Measurements from ENCODE around the gene USP35. TPM values are rescaled to one million over a fixed set of nuclear protein-coding genes. Genes with fewer than 3 reads are reported as not detected.
A peak's percentile ranks its signal among the peaks of the same experiment; 100 is the strongest.

USP35 gene
- polyA plus RNA-seq, 1 experiment, result 6.3 TPM

DNA sequence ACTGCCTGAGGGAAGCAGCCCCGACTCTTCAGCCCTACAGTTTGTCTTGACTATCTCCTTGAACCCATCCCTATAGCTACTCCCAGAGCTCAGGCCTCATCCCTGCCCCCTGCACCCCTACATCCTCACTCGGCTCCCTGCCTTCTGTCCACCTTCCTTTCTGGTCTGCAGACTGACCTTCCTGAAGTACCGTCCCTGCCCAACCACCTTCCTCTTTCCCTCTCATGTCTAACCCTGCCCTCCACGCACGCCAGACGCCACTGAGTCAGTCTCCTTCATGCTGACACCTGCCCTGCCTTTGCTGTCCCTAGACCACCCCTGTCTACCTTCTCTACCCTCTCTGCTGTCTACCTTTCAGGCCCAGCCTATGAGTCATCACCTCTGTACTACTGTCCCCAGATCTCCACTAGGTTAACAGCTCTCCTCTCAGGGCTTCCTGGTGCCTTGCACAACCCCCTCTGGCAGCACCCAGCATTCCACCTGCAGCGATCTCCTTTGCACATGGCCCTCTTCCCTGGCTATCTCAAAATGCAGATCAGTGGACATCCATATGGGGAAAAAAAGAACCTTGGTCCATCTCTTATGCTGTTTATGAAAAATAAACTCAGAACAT is 9.2 kb upstream of the USP35 start:
- TF ChIP-seq, protein P1, sequence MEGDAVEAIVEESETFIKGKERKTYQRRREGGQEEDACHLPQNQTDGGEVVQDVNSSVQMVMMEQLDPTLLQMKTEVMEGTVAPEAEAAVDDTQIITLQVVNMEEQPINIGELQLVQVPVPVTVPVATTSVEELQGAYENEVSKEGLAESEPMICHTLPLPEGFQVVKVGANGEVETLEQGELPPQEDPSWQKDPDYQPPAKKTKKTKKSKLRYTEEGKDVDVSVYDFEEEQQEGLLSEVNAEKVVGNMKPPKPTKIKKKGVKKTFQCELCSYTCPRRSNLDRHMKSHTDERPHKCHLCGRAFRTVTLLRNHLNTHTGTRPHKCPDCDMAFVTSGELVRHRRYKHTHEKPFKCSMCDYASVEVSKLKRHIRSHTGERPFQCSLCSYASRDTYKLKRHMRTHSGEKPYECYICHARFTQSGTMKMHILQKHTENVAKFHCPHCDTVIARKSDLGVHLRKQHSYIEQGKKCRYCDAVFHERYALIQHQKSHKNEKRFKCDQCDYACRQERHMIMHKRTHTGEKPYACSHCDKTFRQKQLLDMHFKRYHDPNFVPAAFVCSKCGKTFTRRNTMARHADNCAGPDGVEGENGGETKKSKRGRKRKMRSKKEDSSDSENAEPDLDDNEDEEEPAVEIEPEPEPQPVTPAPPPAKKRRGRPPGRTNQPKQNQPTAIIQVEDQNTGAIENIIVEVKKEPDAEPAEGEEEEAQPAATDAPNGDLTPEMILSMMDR (IDR thresholded peaks at IDR 0.05; ENCODE audit: insufficient read depth, low read depth, low read length), result no peak
- DNase-seq (ENCODE audit: low read depth), result no peak
- POLR2A ChIA-PET, result no interaction called here
- Histone ChIP-seq H3K36me3 (ENCODE audit: control insufficient read depth, insufficient read depth, low read length) (peaks cover 7% of the 10 kb centered on the region), H3K4me3 (ENCODE audit: low read depth, low read length) (no peak overlapping the region), H3K27me3 (ENCODE audit: control insufficient read depth, insufficient read depth, low read length) (no peaks in the 10 kb centered on the region)
- CTCF ChIA-PET, result no interaction called here

DNA sequence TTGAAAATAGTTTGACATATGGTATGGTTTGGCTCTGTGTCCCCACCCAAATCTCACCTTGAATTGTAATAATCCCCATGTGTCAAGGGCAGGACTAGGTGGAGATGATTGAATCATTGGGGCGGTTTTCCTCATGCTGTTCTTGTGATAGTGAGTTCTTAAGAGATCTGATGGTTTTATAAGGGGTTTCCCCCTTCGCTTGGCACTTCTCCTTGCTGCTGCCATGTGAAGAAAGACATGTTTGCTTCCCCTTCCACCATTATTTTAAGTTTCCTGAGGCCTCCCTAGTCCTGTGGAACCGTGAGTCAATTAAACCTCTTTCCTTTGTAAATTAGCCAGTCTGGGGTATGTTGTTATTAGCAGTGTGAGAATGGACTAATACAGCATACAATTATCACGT is 8.0 kb upstream of the USP35 start:
- ChIA-PET POLR2A (no interaction called here), CTCF (no interaction called here)
- TF ChIP-seq, protein P1 (IDR thresholded peaks at IDR 0.05; ENCODE audit: insufficient read depth, low read depth, low read length), result no peak
- no peak for DNase-seq (ENCODE audit: low read depth)
- Histone ChIP-seq H3K27me3 (ENCODE audit: control insufficient read depth, insufficient read depth, low read length) (no peaks in the 10 kb centered on the region), H3K4me3 (ENCODE audit: low read depth, low read length) (no peak overlapping the region), H3K36me3 (ENCODE audit: control insufficient read depth, insufficient read depth, low read length) (peaks cover 7% of the 10 kb centered on the region)

GRCh38 chr11:78181185-78181584 is 7.5 kb upstream of the USP35 start:
- no peak overlapping the region for H3K4me3 ChIP-seq (ENCODE audit: low read depth, low read length)
- ChIA-PET CTCF (interaction anchor here (0.6 kb wide), 1 partner anchor 93 kb away, joined by 3 read pairs; no protein-coding TSS in a partner anchor), POLR2A (no interaction called here)
- H3K36me3 ChIP-seq (ENCODE audit: control insufficient read depth, insufficient read depth, low read length), result peaks cover 7% of the 10 kb centered on the region
- no peaks in the 10 kb centered on the region for H3K27me3 ChIP-seq (ENCODE audit: control insufficient read depth, insufficient read depth, low read length)
- DNase-seq (ENCODE audit: low read depth), result no peak
- TF ChIP-seq, protein P1 (IDR thresholded peaks at IDR 0.05; ENCODE audit: insufficient read depth, low read depth, low read length), result no peak

- TF ChIP-seq, protein P1 (IDR thresholded peaks at IDR 0.05; ENCODE audit: insufficient read depth, low read depth, low read length), result no peak
- DNase-seq (ENCODE audit: low read depth), result no peak
- Histone ChIP-seq H3K27me3 (ENCODE audit: control insufficient read depth, insufficient read depth, low read length) (no peaks in the 10 kb centered on the region), H3K4me3 (ENCODE audit: low read depth, low read length) (peak overlapping the region; percentile 62), H3K36me3 (ENCODE audit: control insufficient read depth, insufficient read depth, low read length) (peaks cover 1% of the 10 kb centered on the region)
- ChIA-PET POLR2A (no interaction called here), CTCF (interaction anchor here (1.0 to 2.1 kb wide), 2 partner anchors 44 to 140 kb away, joined by 3 to 4 read pairs; no protein-coding TSS in a partner anchor)
Observed at GRCh38 chr11:78187366-78188285, 1.1 kb upstream of the USP35 start.

GRCh38 chr11:78189174-78189724 is 530 bp downstream of the USP35 start:
- ChIA-PET CTCF (interaction anchor here (0.6 to 2.1 kb wide), 2 partner anchors 85 to 142 kb away, joined by 3 to 4 read pairs; no protein-coding TSS in a partner anchor), POLR2A (interaction anchor here (0.6 to 1.1 kb wide), 2 partner anchors 158 to 194 kb away, joined by 4 to 22 read pairs; partner anchors contain the start of gene INTS4)
- Histone ChIP-seq H3K36me3 (ENCODE audit: control insufficient read depth, insufficient read depth, low read length) (0 out of 2 replicates have a peak, but pooled peaks cover 1% of the 10 kb centered on the region), H3K27me3 (ENCODE audit: control insufficient read depth, insufficient read depth, low read length) (no peaks in the 10 kb centered on the region), H3K4me3 (ENCODE audit: low read depth, low read length) (peak overlapping the region; percentile 62)
- TF ChIP-seq, protein P1 (IDR thresholded peaks at IDR 0.05; ENCODE audit: insufficient read depth, low read depth, low read length), result no peak
- DNase-seq (ENCODE audit: low read depth), result no peak
